Amygdala (tissue), 56 donors: ENCODE results near the gene HTR2C.
"Not testable (repeated sequence)": the region's sequence is repeated elsewhere in the genome, so short reads cannot be mapped to it uniquely, and the experiment has no call there.

ENCODE experiments used
- DNase-seq, 56 donors: peaks; one replicate each; lab custom pipeline; 2025; lab: John Stamatoyannopoulos, UW

Gene HTR2C

DNA sequence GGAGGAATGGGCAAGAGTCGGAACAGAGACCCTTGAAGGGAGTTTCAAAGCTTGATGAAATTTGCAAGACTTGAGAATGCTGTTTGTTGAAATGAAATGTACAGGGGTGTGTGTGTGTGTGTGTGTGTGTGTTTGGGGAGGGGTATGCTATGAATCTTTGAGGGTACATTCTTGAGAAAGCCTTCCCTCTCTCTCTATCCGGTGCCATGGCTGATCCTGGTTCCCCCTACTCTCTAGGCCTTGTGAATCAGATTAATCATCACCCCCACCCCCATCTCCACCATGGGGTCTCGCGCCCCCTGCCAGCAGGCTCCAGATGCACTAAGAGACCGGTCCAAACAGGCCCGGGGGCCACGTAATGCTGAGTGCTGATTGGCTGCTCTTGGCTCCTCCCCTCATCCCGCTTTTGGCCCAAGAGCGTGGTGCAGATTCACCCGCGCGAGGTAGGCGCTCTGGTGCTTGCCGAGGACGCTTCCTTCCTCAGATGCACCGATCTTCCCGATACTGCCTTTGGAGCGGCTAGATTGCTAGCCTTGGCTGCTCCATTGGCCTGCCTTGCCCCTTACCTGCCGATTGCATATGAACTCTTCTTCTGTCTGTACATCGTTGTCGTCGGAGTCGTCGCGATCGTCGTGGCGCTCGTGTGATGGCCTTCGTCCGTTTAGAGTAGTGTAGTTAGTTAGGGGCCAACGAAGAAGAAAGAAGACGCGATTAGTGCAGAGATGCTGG lies at the start of gene HTR2C:
Gene HTR2C, plus strand, starts transcription at position 441 of the 729 bp plus-strand sequence. CDS start 142,851 bp downstream, outside the sequence.
- peak in 1 of 56 donors; percentile 4 for DNase-seq

DNA sequence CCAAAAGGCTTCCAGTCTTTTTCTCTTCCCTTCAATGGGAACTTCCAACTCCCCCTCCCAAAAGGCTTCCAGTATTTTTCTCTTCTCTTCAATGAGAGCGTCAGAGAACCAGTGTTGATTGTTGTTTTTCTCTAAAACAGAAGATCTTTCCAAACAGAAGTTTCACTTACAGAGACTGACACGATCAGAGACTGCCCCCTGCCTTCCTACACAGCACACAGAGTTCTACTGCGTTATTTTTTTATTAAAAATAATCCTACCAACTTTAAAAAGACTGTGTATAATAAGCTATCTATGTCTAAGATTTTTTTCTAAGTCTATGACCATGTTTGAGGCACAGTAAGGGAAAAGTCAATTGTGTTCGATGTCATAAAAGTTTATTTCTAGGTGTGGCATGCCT lies 3.5 kb upstream of the HTR2C start:
- no peak for DNase-seq

DNA sequence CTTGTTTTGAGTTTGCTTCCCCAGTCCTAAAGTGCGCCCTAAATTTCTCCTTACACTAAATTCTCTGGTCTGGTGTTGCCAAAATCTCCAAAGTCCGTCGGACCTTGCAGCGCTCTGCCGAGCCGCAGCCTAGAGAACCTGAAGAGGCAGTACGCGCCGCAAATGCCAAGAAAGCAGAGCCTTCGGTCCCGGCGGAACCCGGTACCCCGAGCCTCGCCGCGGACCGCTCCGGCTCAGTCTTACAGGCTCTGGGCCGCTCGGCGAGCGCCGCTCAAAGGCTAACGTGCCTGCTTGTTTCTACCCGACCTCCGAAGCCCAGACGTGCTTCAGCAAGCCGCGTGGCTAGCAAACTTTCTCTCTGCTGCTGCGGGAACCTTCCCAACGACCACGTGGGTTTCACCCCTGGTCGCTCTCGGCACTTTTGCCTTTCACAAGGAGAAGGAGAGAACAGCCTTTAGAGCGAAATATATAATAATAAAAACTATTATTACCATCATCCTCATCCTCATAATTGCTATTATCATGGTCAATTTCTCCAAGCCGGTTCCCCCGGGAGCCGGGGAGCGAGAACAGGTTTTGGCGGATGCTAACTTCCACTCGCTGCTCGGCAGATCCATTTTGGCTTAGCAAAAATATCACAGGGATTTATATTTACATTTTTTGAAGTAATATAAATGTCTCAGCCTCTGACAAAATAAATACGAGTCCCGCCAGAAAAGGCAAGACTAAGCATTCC lies 2.2 kb upstream of the HTR2C start:
- no peak for DNase-seq

- no peak for DNase-seq
Measured at GRCh38 chrX:114582264-114582632, 1.6 kb upstream of the HTR2C start.

GRCh38 chrX:114582698-114583395 lies 1.0 kb upstream of the HTR2C start:
- DNase-seq, result peak in 1 of 56 donors; percentile 1

DNA sequence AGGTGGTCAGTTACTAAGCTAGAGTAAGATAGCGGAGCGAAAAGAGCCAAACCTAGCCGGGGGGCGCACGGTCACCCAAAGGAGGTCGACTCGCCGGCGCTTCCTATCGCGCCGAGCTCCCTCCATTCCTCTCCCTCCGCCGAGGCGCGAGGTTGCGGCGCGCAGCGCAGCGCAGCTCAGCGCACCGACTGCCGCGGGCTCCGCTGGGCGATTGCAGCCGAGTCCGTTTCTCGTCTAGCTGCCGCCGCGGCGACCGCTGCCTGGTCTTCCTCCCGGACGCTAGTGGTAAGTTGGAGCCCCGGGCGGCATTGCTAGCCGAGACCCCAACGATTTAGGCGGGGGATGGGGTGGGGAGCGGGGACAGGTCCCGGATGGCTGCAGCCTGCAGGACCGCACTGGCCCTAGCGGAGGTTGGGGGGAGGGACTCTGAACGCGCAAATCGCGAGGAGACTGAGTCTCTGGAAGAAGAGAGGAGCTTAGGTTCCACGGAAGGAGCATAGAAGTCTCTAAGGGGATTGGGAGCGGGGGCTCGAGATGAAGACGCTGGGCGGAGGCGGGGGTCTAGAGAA lies 573 bp downstream of the HTR2C start:
- peak in 1 of 56 donors; percentile 18 for DNase-seq

DNA sequence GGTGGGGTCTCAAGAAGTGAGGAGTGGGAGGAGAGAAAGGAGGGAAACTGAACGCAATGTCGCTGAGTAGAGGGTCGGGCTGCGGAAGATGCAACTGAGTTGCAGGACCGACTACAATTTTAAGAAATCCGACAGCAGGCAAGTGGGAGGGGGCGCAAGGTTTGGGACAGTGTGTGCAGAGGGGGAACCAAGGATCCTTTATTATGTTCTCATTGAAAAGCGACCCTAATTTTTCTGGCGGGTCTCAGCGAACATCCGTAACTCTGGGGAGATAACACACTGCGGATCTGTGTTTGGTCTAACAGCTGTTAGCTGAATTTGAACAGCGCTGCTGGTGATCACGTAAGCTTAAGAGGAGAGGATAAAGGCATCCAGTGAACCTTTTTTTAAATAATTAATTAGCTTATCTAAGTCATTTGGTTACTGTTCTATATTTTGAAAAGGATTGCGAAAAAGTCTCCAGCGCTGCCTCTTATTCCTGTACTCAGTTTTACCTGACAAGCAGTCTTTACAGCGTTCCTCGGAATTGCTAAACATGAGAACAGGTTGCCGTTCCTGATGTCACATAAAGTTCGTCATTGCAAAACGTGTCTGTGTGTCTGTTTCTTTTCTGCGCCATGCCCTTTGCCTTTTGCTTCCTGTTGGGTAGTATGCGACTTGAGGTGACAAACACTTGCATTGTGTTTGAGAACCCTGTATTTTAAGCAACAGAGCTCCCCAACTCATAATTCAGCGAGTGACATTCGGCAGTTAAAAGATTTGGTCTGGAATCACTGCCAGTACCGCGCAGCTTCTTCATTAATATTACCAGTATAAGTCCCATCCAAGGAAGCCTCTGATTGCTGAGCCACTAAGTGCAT lies 1.3 kb downstream of the HTR2C start:
- no peak for DNase-seq

- DNase-seq, result no peak
Measured at GRCh38 chrX:114591121-114591520, 7.2 kb downstream of the HTR2C start.

DNA sequence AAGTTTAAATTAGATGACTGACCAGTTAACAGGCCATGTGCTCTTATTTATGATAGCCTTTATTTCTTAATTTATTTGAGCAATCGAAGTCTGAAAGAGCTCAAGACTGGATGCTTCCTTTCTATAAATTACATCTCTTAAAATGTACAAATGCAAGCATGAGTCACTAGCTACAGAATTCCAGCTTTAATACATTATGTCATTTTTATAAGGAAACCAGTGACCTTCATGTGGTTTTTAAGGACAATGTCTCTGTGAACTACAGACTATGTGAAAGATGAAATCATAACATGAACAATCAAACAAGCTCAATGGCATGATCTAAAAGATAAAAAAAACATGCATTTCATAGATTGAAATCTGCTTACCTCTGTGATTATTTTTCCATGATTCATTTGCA lies 15.4 kb downstream of the HTR2C start:
- DNase-seq, result no peak

DNA sequence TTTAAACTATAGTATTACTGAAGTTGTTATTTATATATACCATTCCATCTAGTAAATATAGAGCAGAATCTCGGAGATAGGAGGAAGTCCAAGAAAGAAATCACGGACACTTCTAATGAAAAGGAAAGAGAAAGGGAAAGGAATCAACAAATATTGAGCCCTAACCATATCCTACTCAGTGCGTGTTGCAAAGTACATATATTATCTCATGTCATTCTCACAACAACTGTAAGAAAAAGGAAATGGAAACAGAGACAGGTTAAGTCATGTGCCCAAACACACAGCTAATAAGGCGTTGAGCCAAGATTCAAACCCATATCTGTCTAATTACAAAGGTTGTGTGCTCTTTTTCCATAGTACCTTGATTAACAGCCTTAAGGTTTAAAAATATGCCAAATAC lies 16.0 kb downstream of the HTR2C start:
- no peak for DNase-seq

- DNase-seq, result not testable (repeated sequence)
Measured at GRCh38 chrX:114606619-114607018, 22.7 kb downstream of the HTR2C start.

DNA sequence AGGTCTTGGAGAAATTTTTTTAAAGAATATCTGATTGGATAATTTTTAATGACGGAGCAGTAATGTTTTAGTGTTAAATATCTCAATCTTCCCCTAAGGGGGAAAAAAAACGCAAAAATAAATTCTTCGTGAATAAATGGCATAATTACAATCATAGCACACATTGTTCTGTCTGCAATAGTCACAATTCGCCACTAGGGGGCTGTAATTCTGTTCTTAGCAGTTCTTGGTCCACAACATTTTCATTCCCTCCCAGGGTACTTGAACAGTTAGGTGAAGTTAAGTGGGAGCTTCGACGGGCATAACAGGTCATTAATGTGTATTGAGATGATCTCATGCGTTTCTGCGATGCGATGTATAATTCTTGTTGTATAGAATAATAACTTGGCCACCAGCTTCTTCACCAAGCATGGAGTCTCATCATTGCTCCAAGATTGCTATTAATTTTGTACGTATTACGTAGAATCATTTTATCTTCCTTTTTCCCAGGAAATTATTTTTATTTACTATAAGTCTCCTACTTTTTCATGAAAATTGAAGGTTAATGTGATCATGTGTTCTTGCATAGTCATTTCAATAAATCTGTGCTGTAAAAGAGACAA lies 27.2 kb downstream of the HTR2C start:
- DNase-seq, result peak in 5 of 56 donors; percentile 0 to 6 (median 1)

DNA sequence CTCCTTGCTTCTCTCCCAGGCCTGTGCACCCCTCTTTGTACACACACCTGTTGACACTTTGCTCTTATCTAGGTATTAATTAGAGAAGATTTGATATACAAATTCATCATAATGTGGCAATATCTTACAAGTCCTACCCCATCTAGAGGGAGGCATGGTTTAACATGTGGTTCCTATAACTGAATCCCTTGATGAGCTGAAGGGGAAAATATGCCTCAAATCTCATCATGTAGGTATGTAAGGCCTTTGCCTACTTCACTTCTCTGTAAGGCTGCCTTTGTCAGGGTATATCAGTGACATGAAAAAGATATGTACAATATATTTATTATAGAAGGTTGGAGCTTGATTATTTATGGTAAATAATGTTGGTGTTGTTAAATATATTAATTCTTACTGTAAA lies 31.9 kb downstream of the HTR2C start:
- DNase-seq, result no peak

DNA sequence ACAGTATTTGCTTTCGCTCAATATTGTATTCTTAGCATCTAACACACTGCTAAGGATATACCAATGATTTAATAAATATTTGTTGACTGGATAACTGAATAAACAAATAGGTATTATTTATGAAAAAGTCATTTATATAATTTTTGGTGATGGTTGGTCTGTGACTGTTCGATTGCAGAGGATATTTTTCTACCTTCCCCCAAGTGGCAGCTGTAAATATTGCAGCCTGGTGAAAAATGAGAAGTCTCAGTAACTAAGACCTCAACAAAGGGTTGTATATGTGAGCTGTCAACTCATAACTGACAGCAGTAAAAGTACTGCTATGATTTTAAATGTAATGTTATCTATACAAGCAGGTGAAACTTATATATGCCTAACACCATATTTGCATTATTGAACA lies 36.0 kb downstream of the HTR2C start:
- no peak for DNase-seq

DNA sequence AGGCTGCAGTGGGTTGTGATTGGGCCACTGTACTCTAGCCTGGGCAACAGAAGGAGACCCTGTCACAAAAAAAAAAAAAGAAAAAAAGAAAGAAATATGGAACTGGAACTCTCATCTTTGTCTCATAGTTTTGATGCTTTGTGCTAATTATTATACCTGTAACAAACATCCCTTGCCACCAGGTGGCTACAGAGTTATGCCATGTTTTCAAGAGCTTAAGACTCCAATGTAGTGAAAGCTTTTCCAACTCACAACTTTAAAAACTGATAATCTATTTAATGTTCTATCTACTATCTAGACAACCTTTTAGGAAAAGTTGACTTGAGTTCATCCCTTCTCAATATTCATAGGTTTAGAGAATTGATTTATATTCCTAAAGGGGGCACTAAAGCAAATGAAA lies 42.4 kb downstream of the HTR2C start:
- DNase-seq, result no peak

- no peak for DNase-seq
Measured at GRCh38 chrX:114635986-114636385, 52.1 kb downstream of the HTR2C start.

DNA sequence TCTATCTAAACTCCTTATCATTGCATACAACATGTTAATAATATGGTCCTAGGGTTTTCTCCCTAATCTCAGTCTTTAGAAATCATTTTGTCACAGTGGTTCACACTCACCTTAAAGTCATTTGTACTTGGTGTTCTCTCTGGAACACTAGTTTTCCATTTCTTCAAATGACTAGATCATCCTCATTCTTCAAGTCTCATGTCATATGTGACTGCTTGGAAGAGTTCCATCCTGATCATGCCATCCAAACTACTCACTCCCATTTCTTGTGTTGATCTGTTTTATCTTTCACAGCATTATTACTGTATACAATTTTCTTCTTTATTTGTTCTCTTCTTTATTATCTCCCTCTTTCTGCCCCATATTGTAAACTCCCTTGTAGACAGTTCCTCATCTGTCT lies 66.5 kb downstream of the HTR2C start:
- no peak for DNase-seq

GRCh38 chrX:114675365-114675764 lies 91.5 kb downstream of the HTR2C start:
- DNase-seq, result no peak

GRCh38 chrX:114700533-114700932 lies 116.6 kb downstream of the HTR2C start:
- not testable (repeated sequence) for DNase-seq

DNA sequence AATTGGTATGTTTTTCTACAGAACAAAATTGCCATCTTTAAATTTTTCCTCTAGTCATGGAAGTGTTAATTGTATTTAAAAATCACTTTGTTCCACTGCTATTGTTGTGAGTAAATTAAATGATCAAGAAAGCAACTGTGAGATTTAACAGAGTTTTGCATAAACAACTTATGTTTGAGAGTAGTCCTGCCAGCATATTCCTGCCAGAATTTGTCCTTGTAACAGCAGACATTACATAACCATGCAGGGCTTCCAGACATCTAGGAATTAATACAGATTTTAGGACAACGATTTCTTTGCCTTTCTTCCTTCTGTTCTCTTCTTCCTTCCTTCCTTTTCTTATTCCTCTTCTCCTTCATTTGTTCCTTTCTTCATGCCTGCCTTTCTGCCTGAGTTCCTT lies 125.5 kb downstream of the HTR2C start:
- no peak for DNase-seq
